Body of pancreas (tissue), 4 donors: ENCODE data around the gene PERCC1.

ENCODE experiments used
- CTCF ChIP-seq, 7 experiments: fragments of 450-650 bp in 4 of 7; fragments of 200-600 bp in 3 of 7; sonication (generic) in 3 of 7; IDR thresholded peaks; one replicate each; pipeline ENCODE4 v1.5.1; 2016 to 2019; ENCODE audit warnings: antibody characterized with exemption in 7 of 7
- POLR2A ChIP-seq, 3 donors: fragments of 450-650 bp; IDR thresholded peaks; one replicate each; pipeline ENCODE4 v1.6.1; 2016; ENCODE audit warnings: antibody characterized with exemption in 3 of 3, mild to moderate bottlenecking in 2 of 3

- TF ChIP-seq POLR2A (IDR thresholded peaks at IDR 0.05) (no peak), CTCF (IDR thresholded peaks at IDR 0.05) (no peak)
Measured at GRCh38 chr16:1457489-1458245, 26.8 kb downstream of the PERCC1 start.
